Measurements from ENCODE around the gene EIF4E. TPM values are rescaled to one million over a fixed set of nuclear protein-coding genes. Genes with fewer than 3 reads are reported as not detected.
"Not testable (repeated sequence)": the region's sequence is repeated elsewhere in the genome, so short reads cannot be mapped to it uniquely, and the experiment has no call there.

Gene EIF4E
- total RNA-seq, 1 donor from 2014 or later = 66.1 TPM

DNA sequence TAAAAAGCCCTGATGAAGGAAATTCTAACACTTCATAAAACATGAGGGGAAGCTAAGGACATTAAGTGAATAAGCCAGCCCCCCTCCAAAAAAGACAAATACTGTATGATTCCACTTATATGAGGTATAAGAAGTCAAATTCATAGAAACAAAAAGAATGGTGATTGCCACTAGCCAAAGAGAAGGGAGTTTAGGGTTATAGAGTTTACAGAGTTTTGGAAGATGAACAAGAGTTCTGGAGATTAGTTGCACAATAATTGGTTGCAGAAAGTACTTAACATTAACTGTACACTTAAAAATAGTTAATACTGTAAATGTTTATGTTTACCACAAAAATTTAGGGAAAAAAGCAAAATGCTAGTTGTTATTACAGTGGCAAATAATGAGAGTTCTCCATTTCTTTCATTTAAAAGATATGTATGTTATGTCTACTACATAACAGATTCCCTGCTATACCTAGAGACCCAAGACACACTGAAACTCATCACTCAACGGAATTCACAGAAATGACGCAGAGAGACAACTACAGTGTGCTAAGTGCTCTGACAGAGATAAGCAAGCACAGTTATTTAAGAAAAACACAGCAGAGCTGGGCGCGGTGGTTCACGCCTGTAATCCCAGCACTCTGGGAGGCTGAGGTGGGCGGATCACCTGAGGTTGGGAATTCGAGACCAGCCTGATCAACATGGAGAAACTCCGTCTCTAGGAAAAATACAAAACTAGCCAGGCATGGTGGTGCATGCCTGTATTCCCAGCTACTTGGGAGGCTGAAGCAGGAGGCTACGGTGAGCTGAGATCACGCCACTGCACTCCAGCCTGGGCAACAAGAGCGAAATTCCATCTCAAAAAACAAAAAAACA lies 37.2 kb downstream of the EIF4E start:
- no peak overlapping the region for H3K4me3 Mint-ChIP-seq (ENCODE audit: unreplicated experiment)
- no peaks in the 10 kb centered on the region for H3K27me3 Mint-ChIP-seq (ENCODE audit: low read depth)
- H3K27ac Mint-ChIP-seq (ENCODE audit: unreplicated experiment) = peak overlapping the region; percentile 4
- H3K9me3 Mint-ChIP-seq (ENCODE audit: low read depth) = no peaks in the 10 kb centered on the region
- H3K4me1 Mint-ChIP-seq (ENCODE audit: low read depth) = peaks cover 11% of the 10 kb centered on the region
- TF ChIP-seq, protein P1, sequence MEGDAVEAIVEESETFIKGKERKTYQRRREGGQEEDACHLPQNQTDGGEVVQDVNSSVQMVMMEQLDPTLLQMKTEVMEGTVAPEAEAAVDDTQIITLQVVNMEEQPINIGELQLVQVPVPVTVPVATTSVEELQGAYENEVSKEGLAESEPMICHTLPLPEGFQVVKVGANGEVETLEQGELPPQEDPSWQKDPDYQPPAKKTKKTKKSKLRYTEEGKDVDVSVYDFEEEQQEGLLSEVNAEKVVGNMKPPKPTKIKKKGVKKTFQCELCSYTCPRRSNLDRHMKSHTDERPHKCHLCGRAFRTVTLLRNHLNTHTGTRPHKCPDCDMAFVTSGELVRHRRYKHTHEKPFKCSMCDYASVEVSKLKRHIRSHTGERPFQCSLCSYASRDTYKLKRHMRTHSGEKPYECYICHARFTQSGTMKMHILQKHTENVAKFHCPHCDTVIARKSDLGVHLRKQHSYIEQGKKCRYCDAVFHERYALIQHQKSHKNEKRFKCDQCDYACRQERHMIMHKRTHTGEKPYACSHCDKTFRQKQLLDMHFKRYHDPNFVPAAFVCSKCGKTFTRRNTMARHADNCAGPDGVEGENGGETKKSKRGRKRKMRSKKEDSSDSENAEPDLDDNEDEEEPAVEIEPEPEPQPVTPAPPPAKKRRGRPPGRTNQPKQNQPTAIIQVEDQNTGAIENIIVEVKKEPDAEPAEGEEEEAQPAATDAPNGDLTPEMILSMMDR (IDR thresholded peaks at IDR 0.05) = no peak
- no peak for DNase-seq (ENCODE audit: low spot score)
- peaks cover 15% of the 10 kb centered on the region for H3K36me3 Mint-ChIP-seq (ENCODE audit: low read depth)

DNA sequence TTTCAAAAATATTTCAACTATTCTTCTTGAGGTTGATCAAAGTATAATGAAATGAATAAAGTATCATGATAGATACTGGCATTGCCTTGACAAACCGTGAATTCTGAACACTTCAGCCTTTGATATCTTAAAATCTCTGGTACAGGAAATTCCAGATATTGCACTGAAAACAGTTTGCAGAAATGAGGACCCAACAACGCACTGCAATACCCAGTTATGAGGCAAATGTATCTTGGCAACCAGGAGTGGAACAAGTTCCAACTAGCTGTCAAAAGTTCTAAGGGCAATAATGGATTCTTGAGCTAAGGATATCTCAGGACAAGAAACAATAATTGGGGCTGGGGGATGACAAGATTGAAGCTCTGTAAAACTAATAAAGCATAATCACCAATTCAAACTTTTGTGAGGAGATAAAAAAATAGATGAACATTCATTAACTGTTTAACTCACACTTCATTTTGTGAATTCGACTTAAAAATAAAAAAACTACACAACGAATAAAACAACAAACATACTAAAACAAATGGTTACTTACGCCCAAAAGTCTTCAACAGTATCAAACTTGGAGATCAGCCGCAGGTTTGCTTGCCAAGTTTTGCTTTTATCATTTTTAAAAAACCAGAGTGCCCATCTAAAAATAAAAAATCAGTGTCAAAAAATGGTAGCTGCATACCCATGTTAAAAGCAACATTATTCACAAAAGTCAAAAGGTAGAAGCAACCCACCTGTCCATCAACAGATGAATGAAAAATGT lies 38.1 kb downstream of the EIF4E start:
- H3K9me3 Mint-ChIP-seq (ENCODE audit: low read depth) = no peaks in the 10 kb centered on the region
- H3K27me3 Mint-ChIP-seq (ENCODE audit: low read depth) = no peaks in the 10 kb centered on the region
- no peak overlapping the region for H3K4me3 Mint-ChIP-seq (ENCODE audit: unreplicated experiment)
- H3K36me3 Mint-ChIP-seq (ENCODE audit: low read depth) = peaks cover 14% of the 10 kb centered on the region
- TF ChIP-seq, protein P1 (IDR thresholded peaks at IDR 0.05) = no peak
- H3K4me1 Mint-ChIP-seq (ENCODE audit: low read depth) = peaks cover 11% of the 10 kb centered on the region
- peak overlapping the region; percentile 30 for H3K27ac Mint-ChIP-seq (ENCODE audit: unreplicated experiment)
- no peak for DNase-seq (ENCODE audit: low spot score)

DNA sequence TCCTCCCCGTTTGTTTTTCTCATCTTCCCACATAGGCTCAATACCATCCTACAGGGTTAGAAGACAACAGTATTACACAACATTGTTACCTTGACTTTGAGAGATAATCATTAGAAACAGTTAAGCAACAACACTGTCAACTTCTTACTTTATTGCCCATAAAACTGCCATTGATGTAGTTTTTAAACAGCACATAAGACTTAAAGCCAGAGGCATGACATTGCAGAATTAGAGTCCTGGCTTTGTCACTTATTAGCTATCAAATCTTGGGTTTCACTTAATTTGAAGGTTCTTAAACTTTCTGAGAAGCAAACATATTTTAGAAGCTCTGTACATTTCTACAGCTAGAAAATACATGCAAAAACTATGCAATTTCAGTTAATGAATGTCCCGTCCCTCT lies 41.8 kb downstream of the EIF4E start:
- H3K9me3 Mint-ChIP-seq (ENCODE audit: low read depth) = no peaks in the 10 kb centered on the region
- peaks cover 13% of the 10 kb centered on the region for H3K36me3 Mint-ChIP-seq (ENCODE audit: low read depth)
- no peak overlapping the region for H3K4me3 Mint-ChIP-seq (ENCODE audit: unreplicated experiment)
- H3K4me1 Mint-ChIP-seq (ENCODE audit: low read depth) = peaks cover 11% of the 10 kb centered on the region
- TF ChIP-seq, protein P1 (IDR thresholded peaks at IDR 0.05) = no peak
- no peak overlapping the region for H3K27ac Mint-ChIP-seq (ENCODE audit: unreplicated experiment)
- DNase-seq (ENCODE audit: low spot score) = no peak
- no peaks in the 10 kb centered on the region for H3K27me3 Mint-ChIP-seq (ENCODE audit: low read depth)

DNA sequence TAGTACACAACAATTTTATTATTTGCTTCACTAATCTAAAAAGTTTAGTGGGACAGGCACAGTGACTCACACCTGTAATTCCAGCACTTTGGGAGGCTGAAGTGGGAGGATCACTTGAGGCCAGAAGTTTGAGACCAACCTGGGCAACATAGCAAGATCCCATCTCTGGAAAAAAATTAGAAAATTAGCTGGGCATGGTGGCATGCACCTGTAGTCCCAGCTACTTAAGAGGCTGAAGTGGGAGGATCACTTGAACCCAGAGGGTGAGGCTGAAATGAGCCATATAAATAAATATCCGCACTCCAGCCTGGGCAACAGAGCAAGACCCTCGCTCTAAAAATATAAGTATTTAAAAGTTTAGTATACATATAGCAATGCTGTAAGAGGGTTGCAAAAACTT lies 42.6 kb downstream of the EIF4E start:
- DNase-seq (ENCODE audit: low spot score); H3K4me3 Mint-ChIP-seq (ENCODE audit: unreplicated experiment); H3K27me3 Mint-ChIP-seq (ENCODE audit: low read depth); H3K9me3 Mint-ChIP-seq (ENCODE audit: low read depth); H3K27ac Mint-ChIP-seq (ENCODE audit: unreplicated experiment): not testable (repeated sequence)
- Mint-ChIP-seq H3K4me1 (ENCODE audit: low read depth) (peaks cover 11% of the 10 kb centered on the region), H3K36me3 (ENCODE audit: low read depth) (peaks cover 18% of the 10 kb centered on the region)

DNA sequence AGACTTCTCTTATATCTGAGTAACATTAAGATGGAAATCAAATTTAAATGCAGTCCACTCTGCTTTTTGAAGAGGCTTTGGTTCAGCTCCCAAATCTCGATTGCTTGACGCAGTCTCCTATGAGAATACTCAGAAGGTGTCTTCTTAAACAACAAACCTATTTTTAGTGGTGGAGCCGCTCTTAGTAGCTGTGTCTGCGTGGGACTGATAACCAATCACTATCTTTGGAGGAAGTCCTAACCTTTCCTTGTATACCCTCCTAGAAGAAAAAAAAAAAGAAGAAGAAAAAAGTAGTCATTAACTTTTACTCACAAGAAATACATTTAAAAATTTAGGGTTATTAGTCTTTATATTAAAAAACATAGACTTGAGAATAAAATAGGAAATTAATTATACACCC lies 48.0 kb downstream of the EIF4E start:
- not testable (repeated sequence) for H3K27ac Mint-ChIP-seq (ENCODE audit: unreplicated experiment); H3K27me3 Mint-ChIP-seq (ENCODE audit: low read depth); H3K4me1 Mint-ChIP-seq (ENCODE audit: low read depth); DNase-seq (ENCODE audit: low spot score); H3K9me3 Mint-ChIP-seq (ENCODE audit: low read depth); H3K4me3 Mint-ChIP-seq (ENCODE audit: unreplicated experiment)
- H3K36me3 Mint-ChIP-seq (ENCODE audit: low read depth) = peaks cover 14% of the 10 kb centered on the region

DNA sequence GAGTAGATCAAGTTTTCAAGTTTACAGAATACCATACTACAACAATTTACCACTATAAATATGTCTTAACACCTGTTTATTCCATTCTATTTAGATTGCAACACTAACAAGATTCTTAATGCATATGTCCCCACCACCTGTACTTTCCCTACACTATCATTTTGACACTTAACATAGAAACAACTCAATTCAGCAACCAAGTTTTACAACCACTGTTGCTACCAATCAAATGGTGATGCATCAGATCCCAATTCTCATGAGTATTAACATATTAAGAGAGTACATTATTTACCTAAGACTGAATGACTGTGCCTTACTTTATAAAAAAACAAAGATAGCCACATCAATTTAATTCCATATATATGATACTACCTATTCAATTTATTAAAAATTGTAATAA lies 49.4 kb downstream of the EIF4E start:
- TF ChIP-seq, protein P1 (IDR thresholded peaks at IDR 0.05) = no peak
- Mint-ChIP-seq H3K36me3 (ENCODE audit: low read depth) (peaks cover 7% of the 10 kb centered on the region), H3K9me3 (ENCODE audit: low read depth) (no peaks in the 10 kb centered on the region), H3K4me1 (ENCODE audit: low read depth) (no peaks in the 10 kb centered on the region), H3K27ac (ENCODE audit: unreplicated experiment) (no peak overlapping the region), H3K4me3 (ENCODE audit: unreplicated experiment) (no peak overlapping the region), H3K27me3 (ENCODE audit: low read depth) (no peaks in the 10 kb centered on the region)
- DNase-seq (ENCODE audit: low spot score) = no peak
